NCI-H345 treated with DMSO at 0.1 percent for 48 hours (cell line): ENCODE data around the gene HOXC6.

Experiments used
- DNase-seq: peaks from one replicate; lab custom pipeline; 2025; ENCODE audit not compliant: unreplicated experiment; lab: John Stamatoyannopoulos, UW

Gene HOXC6

GRCh38 chr12:54001283-54002187 is 26.7 kb upstream of the HOXC6 start:
- DNase-seq, result no peak

GRCh38 chr12:54002278-54002914 is 25.8 kb upstream of the HOXC6 start:
- DNase-seq, result no peak

GRCh38 chr12:54002915-54003389 is 25.3 kb upstream of the HOXC6 start:
- DNase-seq, result no peak

- no peak for DNase-seq
These were observed 24.6 kb upstream of the HOXC6 start for GRCh38 chr12:54003625-54004024.

GRCh38 chr12:54004063-54004840 is 24.0 kb upstream of the HOXC6 start:
- no peak for DNase-seq

- DNase-seq, result no peak
These were observed 23.3 kb upstream of the HOXC6 start for GRCh38 chr12:54004841-54005530.

GRCh38 chr12:54005531-54005852 is 22.7 kb upstream of the HOXC6 start:
- no peak for DNase-seq

GRCh38 chr12:54005853-54006558 is 22.2 kb upstream of the HOXC6 start:
- DNase-seq, result peak; percentile 22

GRCh38 chr12:54006559-54007220 is 21.6 kb upstream of the HOXC6 start:
- DNase-seq, result no peak

GRCh38 chr12:54007538-54008259 is 20.5 kb upstream of the HOXC6 start:
- no peak for DNase-seq

GRCh38 chr12:54008260-54008552 is 20.0 kb upstream of the HOXC6 start:
- DNase-seq, result no peak

- DNase-seq, result no peak
These were observed 18.8 kb upstream of the HOXC6 start for GRCh38 chr12:54009171-54010052.

GRCh38 chr12:54010053-54010971 is 17.9 kb upstream of the HOXC6 start:
- DNase-seq, result no peak

- no peak for DNase-seq
These were observed 17.1 kb upstream of the HOXC6 start for GRCh38 chr12:54010972-54011664.

GRCh38 chr12:54011665-54012532 is 16.3 kb upstream of the HOXC6 start:
- no peak for DNase-seq
